Activated CD8-positive, alpha-beta memory T cell treated with anti-CD3 and anti-CD28 coated beads, Interleukin-2, amount 50 U/mL, for 48 hours (primary cell): ENCODE measurements around the gene ZNF385C.
"Not testable (repeated sequence)": the region's sequence is repeated elsewhere in the genome, so short reads cannot be mapped to it uniquely, and the experiment has no call there.

Source experiments
- DNase-seq: peaks from one replicate; pipeline ENCODE4 v3.0.0-alpha.2; 2020

The ZNF385C gene

DNA sequence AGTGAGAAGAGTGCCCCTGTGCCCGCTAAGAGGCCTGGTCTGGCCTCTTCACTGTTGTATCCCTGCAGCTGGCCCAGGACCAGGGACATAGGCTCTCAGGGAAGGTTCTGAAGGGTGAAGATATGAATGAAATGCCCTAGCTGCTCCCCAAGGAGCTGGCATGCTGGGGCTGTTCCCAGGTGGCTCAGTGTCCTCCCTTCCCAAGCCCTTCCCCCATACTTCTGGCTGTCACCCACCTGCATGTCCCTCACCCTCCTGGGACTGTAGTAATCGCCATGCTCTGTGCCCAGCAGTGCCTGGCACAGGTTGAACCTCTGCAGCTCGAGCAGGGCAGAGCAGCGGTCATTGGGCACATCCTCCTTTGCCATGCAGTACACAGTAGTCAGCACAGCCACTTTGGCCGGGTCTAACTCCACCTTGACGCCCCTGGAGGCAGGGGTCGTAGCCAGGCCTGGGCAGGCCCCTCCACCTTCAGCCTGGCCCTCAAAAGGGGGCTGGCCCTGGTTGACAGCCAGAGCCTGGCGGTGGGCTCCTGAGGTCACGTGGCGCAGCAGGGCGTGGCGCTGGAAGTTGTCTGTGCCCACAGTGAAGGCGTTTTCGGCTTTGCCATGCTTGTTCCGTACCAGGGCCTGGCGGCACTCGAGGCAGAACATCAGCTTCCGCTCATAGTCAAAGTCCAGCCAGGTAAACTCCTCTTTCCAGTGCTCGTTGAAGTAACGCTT, 55.5 kb downstream of the ZNF385C start:
- no peak for DNase-seq

DNA sequence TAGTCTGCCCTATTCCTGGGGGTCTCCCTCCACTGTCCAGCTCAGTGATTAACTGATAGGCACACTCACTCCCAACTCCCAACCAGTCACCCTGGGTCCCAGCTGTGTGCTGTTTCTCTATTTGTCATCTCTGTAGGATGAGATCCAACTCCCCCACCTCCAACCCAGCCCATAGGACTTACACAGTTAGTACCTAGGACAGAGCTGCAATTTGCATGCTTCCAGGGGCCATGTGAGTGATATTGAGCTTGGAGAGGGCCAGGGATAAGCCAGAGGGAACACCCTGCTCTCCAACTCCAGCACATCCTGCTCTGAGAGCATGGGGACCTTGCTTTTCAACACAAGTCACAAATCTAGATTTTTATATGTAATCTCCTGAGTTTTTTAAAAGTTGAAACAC, 56.7 kb downstream of the ZNF385C start:
- DNase-seq, result no peak

DNA sequence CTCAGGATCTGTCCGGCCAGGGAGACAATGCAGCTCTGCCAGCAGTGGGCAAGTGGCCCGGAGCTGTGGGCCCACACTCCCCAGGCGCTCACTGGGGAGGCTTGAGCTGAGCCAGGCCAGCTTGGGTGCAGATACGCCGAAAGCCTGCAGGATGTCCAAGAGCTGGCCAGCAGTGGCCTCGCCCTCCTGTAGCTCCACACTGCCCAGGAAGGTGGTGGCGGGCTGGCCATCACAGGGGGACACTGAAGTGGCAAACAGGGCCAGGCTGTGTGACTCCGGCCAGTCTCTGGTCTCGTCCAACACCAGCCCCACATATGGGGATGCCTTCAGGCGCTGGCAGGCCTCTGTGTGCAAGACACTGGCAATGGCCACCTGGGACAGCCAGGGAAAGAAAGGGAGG, 57.5 kb downstream of the ZNF385C start:
- no peak for DNase-seq

DNA sequence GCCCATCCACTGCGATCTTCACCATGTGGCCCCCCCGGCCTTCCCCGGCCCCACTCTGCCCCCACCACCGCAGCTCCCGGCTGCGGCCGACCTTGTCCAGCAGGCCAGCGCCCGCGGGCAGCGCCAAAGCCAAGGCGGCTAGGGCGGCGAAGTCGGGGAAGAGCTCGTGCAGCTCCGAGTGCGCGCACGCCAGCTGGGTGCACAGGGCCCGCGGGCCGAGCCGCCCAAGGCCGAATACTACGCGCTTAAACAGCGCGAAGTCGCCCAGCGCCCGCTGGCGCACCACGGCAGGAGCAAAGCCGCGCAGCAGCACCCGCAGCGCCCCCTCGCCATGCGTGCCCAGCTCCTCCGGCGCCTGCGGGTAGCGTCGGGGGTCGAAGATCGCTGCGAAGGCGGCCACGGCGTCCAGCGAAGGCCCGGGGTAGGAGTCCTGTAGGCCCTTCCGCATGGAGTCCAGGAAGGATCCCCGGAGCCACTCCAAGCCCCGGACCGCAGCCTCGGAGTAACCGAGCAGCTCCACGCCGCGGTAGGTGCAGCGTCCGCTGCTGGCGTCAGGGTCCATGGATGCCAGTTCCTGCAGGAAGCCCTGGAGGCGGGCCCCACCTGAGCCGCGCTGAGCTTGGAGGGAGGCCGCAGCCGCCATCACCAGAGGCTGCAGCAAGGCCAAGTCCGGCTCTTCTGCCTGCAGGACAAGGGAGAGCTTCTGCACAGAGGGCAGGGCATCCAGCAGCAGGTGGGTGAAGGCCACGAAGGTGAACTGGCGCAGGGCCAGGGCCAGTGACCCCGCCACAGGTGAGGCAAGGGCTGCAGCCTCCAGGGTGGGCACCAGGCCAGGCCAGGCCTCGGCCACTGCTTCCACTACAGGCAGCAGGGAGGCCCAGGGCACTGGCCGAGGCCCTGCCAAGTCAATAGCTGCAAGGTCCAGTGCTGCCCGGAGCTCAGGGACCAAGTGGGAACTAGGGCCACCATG, 58.2 kb downstream of the ZNF385C start:
- no peak for DNase-seq

DNA sequence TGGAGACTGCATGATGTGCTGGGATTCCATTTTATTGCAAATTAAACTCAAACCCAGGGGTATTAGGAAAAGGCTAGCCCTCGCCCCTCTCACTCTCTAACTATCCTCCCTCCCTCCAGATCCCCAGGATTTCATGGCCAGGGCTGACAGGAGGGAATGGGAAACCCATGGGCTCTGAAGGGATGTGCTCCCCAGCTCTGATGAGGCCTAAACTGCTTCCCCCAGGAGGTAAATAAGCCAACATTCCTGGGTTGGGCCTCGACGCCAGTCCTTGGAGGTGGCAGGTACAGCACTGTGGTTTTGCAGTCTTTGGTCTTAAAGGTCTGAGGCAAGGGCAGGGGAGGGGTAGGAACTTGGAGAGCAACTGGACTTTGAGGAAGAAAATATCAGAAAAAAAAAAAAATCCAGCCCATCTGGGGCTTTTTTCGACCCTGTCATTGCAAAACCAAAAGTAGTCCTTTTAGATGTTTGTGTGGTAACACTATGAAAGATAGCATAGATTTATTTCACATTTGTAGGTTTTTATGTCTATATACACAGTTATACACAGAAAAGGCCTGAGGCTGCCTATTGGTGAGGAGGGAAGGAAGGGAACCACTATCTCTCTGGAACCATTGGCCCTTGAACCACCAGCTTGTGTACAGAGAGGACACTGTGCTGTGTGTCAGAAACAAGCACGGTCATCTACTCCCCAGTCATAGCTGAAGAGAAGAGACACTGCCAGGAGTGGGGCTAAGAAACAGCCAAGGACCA, 59.9 kb downstream of the ZNF385C start:
- no peak for DNase-seq

DNA sequence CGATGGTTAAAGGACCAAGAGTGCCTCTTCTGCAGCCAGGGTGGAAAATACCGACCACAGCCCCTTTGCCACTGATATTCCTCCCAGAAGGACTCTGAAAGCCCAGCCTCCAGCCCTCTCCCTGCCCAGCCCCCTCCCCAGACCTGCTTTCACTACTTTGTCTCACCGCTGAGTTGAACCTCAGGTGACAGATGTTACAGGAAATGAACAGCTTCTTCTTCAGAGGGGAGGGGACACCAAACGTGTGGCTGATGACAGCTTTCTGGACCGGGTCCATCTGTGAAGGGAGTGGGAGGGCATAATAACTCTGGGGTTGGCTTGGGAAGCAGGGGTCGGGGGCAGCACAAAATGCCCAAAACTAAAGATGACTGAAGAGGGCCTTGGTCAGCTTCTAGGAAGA, 64.2 kb downstream of the ZNF385C start:
- DNase-seq, result no peak

DNA sequence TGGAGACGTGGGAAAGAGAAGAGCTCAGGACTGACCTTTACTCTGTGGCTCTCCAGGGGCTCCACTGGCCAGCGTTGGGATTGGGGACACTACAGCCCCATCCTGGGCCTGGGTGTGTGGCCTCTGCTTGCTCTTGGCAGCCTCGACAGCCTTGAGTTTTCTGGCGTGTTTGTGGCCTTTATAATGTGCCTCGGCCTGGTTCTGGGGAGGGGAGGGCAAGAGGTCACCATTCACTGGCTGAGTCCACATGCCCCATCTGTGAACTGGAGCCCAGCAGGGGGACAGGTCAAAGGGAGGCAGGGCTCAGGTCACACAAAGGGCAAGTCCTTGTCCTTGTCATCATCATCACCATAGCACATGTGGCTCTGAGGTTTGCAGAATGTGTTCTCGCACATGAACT, 66.7 kb downstream of the ZNF385C start:
- no peak for DNase-seq

DNA sequence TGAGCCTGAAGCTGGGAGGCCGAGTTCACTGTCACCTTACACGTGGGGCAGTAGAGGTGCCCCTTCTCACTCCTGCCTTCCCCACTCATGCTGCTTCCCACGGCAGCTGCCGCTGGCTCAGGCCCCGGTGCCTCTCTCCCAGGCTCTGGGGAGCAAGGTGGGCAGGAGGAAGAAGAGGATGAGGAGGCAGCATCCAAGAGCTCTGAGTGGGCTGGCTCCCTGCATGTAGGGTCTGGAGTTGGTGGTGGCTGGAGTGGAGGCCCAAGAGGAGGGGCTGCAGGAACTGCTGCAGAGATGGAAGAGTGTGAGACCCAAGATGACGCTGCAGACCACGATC, 69.5 kb downstream of the ZNF385C start:
- no peak for DNase-seq

DNA sequence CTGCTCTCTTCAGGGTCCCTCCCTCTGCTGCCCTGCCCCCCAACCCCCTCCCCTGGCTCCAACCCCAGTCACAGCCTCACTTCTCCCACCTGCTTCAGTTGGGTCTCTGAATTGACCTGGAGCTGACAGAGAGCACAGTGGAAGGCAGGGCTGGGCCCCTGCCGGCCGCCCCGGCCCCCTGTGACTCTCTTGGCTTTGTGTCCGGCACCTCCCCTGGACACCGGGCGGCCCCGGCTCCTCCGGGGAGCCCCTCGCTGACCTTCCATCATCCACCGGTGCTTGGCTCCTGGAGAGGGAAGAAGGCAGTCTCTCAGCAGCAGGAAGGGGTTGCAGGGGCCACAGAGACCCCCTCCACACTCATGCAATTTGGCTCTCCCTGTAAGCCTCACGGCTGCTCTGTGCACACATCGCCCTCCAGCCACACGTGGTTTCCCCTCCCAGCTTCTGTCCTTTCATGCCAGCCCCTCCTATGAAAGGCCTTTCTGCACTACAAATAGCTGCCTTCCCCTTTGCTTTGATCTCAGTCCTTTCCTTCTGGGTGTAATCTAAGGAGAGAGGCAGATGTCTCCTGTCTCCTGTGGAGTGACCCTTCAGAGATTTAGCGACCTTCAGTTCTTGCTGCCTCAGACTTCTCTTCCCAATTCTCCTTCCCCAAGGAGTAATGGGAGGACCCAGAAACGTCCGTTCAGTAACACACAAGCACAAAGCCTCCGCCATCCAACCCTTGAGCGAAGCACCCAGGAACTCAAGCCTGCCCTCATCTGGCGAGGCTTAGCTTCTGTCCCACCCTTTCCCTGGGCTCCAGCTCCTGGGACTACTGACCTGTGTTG, 70.1 kb downstream of the ZNF385C start:
- no peak for DNase-seq

DNA sequence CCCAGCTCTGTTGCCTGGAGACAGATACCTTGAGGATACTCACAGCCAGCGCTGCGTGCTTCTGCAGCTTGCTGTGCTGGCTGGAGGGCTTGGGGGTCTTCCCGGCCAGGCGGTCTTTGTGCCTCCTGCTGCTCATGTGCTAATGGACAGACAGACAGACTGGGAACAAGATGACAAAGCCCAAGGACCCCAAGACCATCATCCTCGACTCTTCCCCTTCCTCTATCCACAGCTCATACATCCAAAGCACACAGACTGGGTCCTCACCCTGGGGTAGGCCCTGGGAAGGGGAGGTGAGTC, 70.7 kb downstream of the ZNF385C start:
- no peak for DNase-seq

DNA sequence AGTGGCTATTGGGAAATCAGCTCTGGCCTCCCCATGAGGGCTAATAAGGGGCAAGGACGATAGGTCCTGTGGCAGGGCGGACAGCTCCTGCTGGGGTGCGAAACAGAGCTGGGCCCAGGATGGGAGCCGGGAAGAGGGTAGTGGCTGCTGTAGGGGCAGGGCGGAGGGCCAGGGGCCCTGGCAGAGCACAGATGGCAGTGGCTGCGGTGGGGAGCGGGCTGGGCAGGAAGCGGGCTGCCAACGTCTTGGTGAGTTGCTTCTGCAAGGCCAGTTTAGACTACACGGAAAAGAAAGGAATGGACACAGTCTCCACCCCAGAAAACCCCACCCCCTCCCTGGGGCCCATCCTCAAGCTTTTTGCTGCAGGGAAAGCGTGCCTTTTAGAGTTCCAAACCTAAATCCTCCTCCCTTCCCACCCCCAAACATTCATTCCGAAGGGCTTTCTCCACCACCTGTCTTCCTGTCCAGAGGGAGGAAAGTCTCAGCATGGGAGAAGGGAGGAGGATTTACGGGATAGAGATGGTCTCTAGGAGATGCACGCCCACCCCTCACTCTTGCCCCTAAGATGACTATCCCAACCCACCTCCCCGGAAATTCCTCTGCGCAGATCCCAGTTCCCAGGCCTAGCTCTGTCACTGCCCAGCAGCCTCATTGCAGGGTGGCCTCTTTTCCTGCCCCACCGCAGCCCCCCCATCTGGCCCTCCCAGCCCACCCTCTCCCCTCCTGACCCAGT, 71.2 kb downstream of the ZNF385C start:
- DNase-seq, result no peak

DNA sequence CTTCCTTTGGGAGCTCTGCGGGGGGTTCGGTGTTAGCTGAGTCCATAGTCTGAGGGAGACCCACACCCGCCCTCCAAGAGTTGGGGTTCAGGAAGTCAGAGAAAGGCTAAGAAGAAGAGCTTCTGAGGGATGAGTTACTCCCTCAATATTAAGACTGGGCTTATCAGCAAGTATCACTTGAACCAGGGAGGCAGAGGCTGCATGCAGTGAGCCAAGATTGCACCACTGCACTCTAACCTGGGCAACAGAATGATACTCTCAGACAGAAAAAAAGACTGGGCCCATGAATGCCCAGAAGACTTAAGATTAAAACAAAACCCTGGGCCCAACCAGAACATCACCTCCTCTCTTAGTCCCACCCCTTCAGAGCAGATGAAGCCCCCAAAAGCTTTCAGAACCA, 72.3 kb downstream of the ZNF385C start:
- no peak for DNase-seq

DNA sequence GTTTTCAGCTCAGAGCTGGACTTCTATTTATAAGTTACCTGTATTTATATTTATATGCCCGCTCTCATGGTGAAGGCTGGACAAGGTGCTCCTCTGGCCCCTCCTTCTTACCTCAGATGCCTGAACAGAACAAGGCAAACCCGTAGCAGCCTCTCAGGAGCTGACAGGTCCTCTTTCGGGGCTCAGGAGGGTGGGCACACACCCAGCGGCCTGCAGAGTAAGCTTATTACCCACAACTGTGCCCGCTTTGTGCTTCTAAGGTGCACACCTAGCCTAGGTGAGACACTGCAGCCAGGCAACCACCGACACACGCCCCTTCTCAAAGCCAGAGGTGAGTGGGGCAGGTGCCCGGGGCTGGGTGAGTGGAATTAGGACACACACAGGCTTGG, 73.1 kb downstream of the ZNF385C start:
- DNase-seq, result no peak

DNA sequence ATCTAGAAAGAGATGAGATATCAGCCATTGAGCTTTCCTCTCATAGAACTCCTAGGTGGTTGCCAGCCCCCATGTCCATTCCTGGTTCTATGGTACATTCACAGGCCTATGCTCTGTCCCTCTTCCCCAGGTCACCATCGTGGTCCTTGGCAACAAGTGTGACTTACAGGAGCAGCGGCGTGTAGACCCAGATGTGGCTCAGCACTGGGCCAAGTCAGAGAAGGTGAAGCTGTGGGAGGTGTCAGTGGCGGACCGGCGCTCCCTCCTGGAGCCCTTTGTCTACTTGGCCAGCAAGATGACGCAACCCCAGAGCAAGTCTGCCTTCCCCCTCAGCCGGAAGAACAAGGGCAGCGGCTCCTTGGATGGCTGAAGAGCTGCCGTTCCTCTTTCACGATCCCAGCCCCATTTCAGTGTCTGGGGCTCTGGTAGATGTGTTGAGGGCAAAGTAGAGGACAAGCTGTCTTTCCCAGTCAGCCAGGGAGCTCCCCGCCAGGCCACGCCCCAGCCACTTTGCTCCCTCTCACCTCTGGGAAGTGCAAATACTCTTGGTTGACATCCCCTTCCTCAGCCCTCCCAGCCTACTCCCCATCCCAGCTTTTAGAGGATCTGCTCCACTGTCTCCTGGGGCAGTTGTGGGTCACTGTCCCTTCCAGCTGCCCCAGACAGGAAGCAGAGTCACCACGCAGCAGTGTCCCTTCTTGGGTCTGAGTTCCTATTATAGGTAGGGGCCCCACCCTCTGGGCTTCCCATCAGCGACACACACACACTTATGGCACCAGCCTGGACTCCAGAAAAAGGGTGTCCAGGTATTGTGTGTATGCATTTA, 74.5 kb downstream of the ZNF385C start:
- DNase-seq, result no peak

DNA sequence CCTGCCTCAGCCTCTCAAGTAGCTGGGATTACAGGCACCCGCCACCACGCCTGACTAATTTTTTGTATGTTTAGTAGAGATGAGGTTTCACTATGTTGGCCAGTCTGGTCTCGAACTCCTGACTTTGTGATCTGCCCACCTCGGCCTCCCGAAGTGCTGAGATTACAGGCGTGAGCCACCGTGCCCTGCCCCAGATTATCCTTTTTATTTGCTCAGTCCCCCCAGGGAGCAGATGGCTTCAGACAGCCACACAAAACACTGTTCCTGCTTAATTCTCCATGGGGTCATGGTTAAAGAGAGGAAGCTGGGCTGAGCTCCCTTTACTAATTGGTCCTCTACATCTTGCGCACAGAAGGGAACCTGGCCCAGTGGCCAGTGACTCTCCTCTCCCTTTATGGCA, 77.4 kb downstream of the ZNF385C start:
- DNase-seq, result not testable (repeated sequence)

DNA sequence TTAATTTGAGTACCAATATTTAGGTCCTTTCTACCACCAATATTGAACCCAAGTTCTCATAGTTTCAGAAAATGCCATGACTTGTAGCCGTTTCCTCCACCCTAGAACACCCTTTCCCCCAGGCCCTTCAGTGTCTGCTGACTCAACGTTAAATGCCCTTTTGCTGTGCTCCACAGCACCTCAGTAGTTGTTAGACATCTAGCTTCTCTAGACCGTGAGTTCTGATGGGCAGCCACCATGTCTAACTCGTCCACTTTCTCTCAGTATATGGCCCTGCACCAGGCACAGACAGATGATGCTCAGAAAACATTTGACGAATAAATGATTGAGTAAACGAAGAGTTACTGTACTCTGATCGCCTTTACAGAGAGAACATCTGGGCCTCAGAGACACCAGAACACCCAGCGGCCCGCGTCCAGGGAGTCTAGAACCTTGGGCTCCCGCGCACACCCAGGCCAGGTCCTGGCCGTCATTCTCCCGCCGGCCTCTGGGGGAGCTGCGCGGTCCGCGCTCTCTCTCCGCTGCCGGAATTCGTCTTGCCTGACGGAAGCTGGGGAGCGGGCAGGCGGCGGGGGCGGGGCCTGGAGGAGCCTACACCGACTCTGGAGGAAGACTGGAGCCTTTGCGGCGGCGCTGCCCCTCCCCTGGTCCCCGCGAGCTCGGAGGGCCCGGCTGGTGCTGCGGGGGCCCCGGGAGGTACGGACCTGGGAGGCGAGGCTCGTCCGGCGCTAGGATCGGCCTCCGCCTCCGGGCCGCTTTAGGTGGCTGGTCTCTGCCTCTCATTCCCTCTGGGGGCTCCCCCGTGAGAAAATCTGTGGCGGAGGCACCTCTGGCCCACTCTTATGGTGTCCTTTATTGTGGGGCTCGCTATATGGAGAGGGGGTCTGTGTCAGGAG, 78.5 kb downstream of the ZNF385C start, which contains the start of gene NKIRAS2:
NKIRAS2 (plus strand) TSS at position 582 of the 896 bp plus-strand sequence. CDS start 1,488 bp downstream, outside the sequence.
- peak; percentile 97 for DNase-seq

DNA sequence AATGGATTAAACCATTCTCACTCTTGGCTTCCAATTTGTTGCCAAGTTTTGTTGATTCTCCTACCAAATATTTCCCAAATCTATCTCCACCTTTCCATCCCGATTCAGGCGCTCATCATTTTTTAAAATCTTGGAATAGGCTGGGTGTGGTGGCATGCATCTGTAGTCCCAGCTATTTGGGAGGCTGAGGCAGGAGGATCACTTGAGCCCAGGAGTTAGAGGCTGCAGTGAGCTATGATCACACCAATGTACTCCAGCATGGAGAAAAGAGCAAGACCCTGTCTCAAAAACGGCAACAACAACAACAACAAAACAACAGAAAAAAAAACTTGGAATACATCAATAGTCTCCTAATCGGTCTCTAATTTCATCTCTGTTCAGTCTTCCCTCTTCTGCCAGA, 79.3 kb downstream of the ZNF385C start:
- no peak for DNase-seq

DNA sequence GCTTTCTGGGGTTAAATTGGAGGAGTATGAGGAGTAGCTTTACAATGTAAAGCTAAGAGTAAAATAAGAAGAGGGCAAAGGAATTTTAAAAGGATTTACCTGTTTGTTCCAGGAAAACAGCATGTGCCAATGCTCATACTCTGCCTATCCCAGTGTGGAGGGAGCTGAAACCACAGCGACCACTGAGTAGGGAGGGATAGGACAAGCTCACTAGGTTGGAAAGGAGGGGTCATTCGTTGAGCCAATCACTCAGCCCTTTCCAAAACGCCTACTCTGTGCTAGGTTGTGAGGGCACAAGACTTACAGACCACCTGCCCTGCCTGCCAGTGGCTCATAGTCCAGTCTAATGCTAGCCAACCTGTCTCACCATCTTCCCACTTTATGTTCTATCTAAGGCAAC, 79.9 kb downstream of the ZNF385C start:
- no peak for DNase-seq

DNA sequence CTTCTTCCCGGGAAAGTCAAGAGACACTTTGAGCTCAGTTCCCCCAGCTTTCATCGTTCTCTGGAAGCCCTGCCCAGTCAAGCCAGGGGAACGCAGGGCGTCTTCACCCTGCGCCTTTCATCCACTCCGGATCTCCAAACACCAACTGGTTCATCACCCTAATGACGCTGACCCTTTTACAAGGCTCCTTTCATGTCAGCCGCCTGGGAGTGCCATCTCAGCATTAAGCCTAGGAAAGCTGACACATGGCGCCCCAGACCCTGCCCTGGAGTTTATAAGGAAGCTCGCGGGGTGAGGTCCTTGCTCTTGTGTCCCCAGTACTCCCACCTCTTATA, 80.4 kb downstream of the ZNF385C start:
- no peak for DNase-seq
